Type B pancreatic cell (in vitro differentiated cells): ENCODE data around the gene TMEM190. TPM values are rescaled to one million over a fixed set of nuclear protein-coding genes. Genes with fewer than 3 reads are reported as not detected.

Experiments used
- DNase-seq: peaks from one replicate; pipeline ENCODE4 v3.0.0; 2021; ENCODE audit warnings: mixed read lengths; ENCODE audit not compliant: unreplicated experiment; ENCODE audit errors: extremely low spot score
- H3K27ac Mint-ChIP-seq: 2 replicates; pipeline ENCODE4 v1.8.0; 2021; ENCODE audit warnings: mild to moderate bottlenecking, mixed read lengths
- H3K27me3 Mint-ChIP-seq: 2 replicates; pipeline ENCODE4 v1.8.0; 2021; ENCODE audit warnings: mixed read lengths
- H3K36me3 Mint-ChIP-seq: 2 replicates; pipeline ENCODE4 v1.8.0; 2021; ENCODE audit warnings: mixed read lengths
- H3K4me1 Mint-ChIP-seq: one replicate; pipeline ENCODE4 v1.8.0; 2021; ENCODE audit warnings: mixed read lengths; ENCODE audit not compliant: unreplicated experiment
- H3K4me3 Mint-ChIP-seq: 2 replicates; pipeline ENCODE4 v1.8.0; 2021; ENCODE audit warnings: mild to moderate bottlenecking, mixed read lengths
- H3K9me3 Mint-ChIP-seq: 2 replicates; pipeline ENCODE4 v1.8.0; 2021; ENCODE audit warnings: mixed read lengths
- CTCF ChIP-seq: fragments of 200-600 bp; sonication (generic); conservative IDR thresholded peaks from 2 replicates; pipeline ENCODE4 v1.5.0; 2021; ENCODE audit warnings: antibody characterized with exemption, mild to moderate bottlenecking
- total RNA-seq: library from RNA; stranded (reverse); gene quantifications from 2 replicates; pipeline ENCODE4 v1.2.1, GENCODE V29; 2021; ENCODE audit warnings: low replicate concordance

The TMEM190 gene
- total RNA-seq, 1 donor from 2014 or later, result 2.8 TPM

- Mint-ChIP-seq H3K27ac (peak within 1 kb of the TSS; percentile 99), H3K4me1 (peaks cover 28% of the 10 kb centered on the region), H3K27me3 (peaks cover 7% of the 10 kb centered on the region), H3K36me3 (peaks cover 19% of the 10 kb centered on the region), H3K9me3 (peaks cover 6% of the 10 kb centered on the region), H3K4me3 (peak within 1 kb of the TSS; percentile 100)
- DNase-seq, result peak; percentile 98
- no peak for TF ChIP-seq CTCF
These were observed 9.3 kb downstream of the TMEM190 start, which contains the start of gene RPL28 for GRCh38 chr19:55385724-55386492. TSS of gene RPL28 (plus strand) at chr19:55385932. CDS start at chr19:55386358, 426 bp downstream.

- peaks cover 6% of the 10 kb centered on the region for H3K9me3 Mint-ChIP-seq
- peaks cover 29% of the 10 kb centered on the region for H3K4me1 Mint-ChIP-seq
- no peak for TF ChIP-seq CTCF
- H3K36me3 Mint-ChIP-seq, result peaks cover 19% of the 10 kb centered on the region
- peak overlapping the region; percentile 99 for H3K27ac Mint-ChIP-seq
- no peak for DNase-seq
- peaks cover 6% of the 10 kb centered on the region for H3K27me3 Mint-ChIP-seq
- H3K4me3 Mint-ChIP-seq, result peak overlapping the region; percentile 100
These were observed 9.9 kb downstream of the TMEM190 start for GRCh38 chr19:55386493-55386971.

- Mint-ChIP-seq H3K4me3 (peak overlapping the region; percentile 100), H3K4me1 (peaks cover 36% of the 10 kb centered on the region), H3K36me3 (peaks cover 13% of the 10 kb centered on the region), H3K27ac (peak overlapping the region; percentile 13), H3K9me3 (no peaks in the 10 kb centered on the region), H3K27me3 (no peaks in the 10 kb centered on the region)
- TF ChIP-seq CTCF, result no peak
- no peak for DNase-seq
These were observed 11.3 kb downstream of the TMEM190 start for GRCh38 chr19:55387736-55388497.

GRCh38 chr19:55389386-55390317 lies 13.0 kb downstream of the TMEM190 start:
- H3K27me3 Mint-ChIP-seq, result no peaks in the 10 kb centered on the region
- no peak for TF ChIP-seq CTCF

GRCh38 chr19:55390461-55390880 lies 13.8 kb downstream of the TMEM190 start:
- Mint-ChIP-seq H3K36me3 (peaks cover 13% of the 10 kb centered on the region), H3K4me3 (peak overlapping the region; percentile 20), H3K9me3 (no peaks in the 10 kb centered on the region), H3K4me1 (peaks cover 40% of the 10 kb centered on the region), H3K27ac (no peak overlapping the region), H3K27me3 (no peaks in the 10 kb centered on the region)
- no peak for DNase-seq
- TF ChIP-seq CTCF, result no peak

More at GRCh38 chr19:55389386-55390317, 13.0 kb downstream of the TMEM190 start:
- H3K36me3 Mint-ChIP-seq, result peaks cover 13% of the 10 kb centered on the region
- no peak for DNase-seq
- H3K27ac Mint-ChIP-seq, result no peak overlapping the region
- H3K4me3 Mint-ChIP-seq, result peak overlapping the region; percentile 74
- peaks cover 40% of the 10 kb centered on the region for H3K4me1 Mint-ChIP-seq
- H3K9me3 Mint-ChIP-seq, result no peaks in the 10 kb centered on the region
